Measurements from ENCODE around the gene CIITA. TPM values are rescaled to one million over a fixed set of nuclear protein-coding genes. Genes with fewer than 3 reads are reported as not detected.

The CIITA gene, protein sequence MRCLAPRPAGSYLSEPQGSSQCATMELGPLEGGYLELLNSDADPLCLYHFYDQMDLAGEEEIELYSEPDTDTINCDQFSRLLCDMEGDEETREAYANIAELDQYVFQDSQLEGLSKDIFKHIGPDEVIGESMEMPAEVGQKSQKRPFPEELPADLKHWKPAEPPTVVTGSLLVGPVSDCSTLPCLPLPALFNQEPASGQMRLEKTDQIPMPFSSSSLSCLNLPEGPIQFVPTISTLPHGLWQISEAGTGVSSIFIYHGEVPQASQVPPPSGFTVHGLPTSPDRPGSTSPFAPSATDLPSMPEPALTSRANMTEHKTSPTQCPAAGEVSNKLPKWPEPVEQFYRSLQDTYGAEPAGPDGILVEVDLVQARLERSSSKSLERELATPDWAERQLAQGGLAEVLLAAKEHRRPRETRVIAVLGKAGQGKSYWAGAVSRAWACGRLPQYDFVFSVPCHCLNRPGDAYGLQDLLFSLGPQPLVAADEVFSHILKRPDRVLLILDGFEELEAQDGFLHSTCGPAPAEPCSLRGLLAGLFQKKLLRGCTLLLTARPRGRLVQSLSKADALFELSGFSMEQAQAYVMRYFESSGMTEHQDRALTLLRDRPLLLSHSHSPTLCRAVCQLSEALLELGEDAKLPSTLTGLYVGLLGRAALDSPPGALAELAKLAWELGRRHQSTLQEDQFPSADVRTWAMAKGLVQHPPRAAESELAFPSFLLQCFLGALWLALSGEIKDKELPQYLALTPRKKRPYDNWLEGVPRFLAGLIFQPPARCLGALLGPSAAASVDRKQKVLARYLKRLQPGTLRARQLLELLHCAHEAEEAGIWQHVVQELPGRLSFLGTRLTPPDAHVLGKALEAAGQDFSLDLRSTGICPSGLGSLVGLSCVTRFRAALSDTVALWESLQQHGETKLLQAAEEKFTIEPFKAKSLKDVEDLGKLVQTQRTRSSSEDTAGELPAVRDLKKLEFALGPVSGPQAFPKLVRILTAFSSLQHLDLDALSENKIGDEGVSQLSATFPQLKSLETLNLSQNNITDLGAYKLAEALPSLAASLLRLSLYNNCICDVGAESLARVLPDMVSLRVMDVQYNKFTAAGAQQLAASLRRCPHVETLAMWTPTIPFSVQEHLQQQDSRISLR
- total RNA-seq: under 0.01 and 0.31 TPM in 2 replicates

DNA sequence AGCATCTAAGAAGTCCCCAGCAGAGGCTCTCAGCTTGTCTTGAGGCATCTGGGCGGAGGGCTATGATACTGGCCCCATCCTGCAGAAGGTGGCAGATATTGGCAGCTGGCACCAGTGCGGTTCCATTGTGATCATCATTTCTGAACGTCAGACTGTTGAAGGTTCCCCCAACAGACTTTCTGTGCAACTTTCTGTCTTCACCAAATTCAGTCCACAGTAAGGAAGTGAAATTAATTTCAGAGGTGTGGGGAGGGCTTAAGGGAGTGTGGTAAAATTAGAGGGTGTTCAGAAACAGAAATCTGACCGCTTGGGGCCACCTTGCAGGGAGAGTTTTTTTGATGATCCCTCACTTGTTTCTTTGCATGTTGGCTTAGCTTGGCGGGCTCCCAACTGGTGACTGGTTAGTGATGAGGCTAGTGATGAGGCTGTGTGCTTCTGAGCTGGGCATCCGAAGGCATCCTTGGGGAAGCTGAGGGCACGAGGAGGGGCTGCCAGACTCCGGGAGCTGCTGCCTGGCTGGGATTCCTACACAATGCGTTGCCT, at the start of gene CIITA:
Gene CIITA, plus strand, starts transcription at position 404 of the 543 bp plus-strand sequence. Its CDS starts 129 bp downstream, at position 533.

DNA sequence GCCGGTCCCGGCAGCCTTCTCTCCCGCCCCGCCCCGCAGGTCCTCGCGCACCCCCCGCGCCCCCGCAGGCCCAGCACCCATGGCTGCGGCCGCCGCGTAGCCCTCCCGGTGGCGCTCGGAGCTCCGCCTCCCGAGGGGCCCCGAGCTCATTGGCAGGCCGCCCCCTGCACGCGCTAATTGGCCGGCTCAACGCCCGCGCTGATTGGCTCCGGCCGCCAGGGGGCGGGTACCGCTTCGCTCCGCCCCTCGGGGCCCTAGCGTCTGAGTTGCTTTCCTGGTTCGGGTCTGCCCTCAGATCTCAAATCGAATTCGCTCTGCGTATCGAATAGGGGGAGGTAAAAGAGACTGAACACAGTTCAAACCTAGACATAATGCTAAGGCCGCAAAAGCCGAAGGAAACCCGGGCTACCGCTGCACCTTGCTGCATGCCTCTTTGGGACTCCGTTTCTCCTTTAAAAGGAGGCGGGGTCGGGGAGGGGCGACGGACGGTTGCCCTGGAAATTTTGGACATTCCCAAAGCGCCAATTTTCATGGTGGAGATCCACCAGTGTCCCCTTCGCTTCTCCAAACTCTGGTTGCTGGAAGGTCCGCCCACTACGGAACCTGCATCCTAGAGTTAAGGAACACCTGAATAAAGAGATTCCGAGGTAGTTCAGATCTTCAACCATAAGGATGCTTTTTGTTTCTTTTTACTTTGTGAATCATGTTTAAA, 65.5 kb downstream of the CIITA start, which contains the start of gene DEXI:
Gene DEXI, minus strand, starts transcription at position 117 of the 712 bp plus-strand sequence. CDS start 463 bp downstream, outside the sequence.

DNA sequence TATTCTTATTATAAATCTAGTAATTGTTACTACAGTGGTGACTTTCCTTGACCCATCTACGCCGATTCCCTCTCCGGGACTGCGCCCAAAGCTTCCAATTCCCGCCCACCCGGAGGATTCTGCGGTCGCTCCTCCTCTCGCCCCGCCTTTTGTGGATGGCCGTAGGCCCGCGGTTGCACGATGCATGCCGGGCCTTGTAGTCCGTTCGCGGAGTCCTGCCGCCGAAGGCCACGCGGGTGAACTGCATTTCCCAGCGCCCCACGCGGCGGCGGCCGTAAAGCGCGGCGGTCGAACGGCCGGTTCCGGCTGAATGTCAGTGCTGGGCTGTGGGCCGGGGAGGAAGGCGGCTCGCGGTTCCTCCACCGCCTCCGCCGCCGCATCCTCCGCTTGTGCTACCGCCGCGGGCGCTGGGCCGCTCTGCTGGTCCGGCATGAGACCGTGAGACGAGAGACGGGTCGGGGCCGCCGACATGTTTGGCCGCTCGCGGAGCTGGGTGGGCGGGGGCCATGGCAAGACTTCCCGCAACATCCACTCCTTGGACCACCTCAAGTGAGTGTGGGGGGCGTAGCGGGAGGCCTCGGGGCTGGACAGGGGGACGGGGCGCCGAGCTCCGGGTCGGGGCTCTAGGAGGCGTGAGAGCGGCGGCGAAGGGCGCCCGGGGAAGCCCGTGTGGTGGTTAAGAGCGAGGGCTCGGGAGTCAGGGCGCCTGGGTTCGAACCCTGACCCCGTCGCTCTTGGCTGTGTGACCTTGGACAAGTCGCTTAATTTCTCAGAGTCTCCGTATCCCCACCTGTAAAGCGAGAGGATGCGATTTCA, 67.5 kb downstream of the CIITA start, which contains the start of gene CLEC16A:
Gene CLEC16A, plus strand, starts transcription at position 316 of the 816 bp plus-strand sequence. Its CDS starts 154 bp downstream, at position 470.

Other genes starting within 250 kb of the CIITA start
- 0.12 TPM in 1 of 2 replicates, not detected in the other for gene TEKT5, start 182.3 kb upstream of the CIITA start, total RNA-seq
- gene NUBP1, start 133.4 kb upstream of the CIITA start, total RNA-seq: 21.0 and 21.9 TPM in 2 replicates
- 0.19 TPM in 1 of 2 replicates, not detected in the other for gene TVP23A, start 58.4 kb upstream of the CIITA start, total RNA-seq
- gene DEXI, start 65.3 kb downstream of the CIITA start, total RNA-seq: 45.4 and 50.1 TPM in 2 replicates
- gene CLEC16A, start 67.4 kb downstream of the CIITA start, total RNA-seq: 15.5 and 16.7 TPM in 2 replicates

Data from aortic smooth muscle cell (primary cell).